Measurements from ENCODE around the gene RAB20. TPM values are rescaled to one million over a fixed set of nuclear protein-coding genes. Genes with fewer than 3 reads are reported as not detected.
"Not testable (repeated sequence)": the region's sequence is repeated elsewhere in the genome, so short reads cannot be mapped to it uniquely, and the experiment has no call there.

Gene RAB20
- total RNA-seq, 1 experiment from 2014 or later = 14.3 TPM

- TF ChIP-seq FOXK1 (CRISPR knock-in tag; IDR thresholded peaks at IDR 0.05) = no peak
- Mint-ChIP-seq H3K27me3 (ENCODE audit: low read depth) (no peaks in the 10 kb centered on the region; the same call in 1 of the 2 replicates), H3K27ac (no peak overlapping the region), H3K4me3 (no peak overlapping the region), H3K9me3 (peaks cover 9% of the 10 kb centered on the region), H3K36me3 (no peaks in the 10 kb centered on the region), H3K4me1 (peaks cover 14% of the 10 kb centered on the region)
- ChIA-PET POLR2A (no interaction called here), CTCF (interaction anchor here (0.6 kb wide), 1 partner anchor 29 kb away, joined by 4 read pairs; no protein-coding TSS in a partner anchor)
- no peak for ATAC-seq
- DNase-seq (ENCODE audit: low spot score) = no peak
Observed at GRCh38 chr13:110571896-110572777, 10.6 kb upstream of the RAB20 start.

DNA sequence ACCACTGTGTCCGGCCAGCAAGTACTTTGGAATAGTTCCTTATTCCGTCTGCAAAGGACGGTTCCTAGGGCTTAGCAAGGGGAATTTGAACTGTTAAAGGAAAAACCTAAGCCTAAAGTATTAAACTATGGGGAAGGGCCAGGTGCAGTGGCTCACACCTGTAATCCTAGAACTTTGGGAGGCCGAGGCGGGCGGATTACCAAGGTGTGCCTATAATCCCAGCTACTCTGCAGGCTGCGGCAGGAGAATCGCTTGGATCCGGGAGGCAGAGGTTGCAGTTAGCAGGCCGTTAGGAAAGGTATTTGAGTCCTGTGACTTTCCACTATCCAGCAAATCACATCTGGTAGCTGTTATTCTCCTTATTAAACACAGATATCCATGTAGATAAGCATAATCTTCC, 9.4 kb upstream of the RAB20 start:
- H3K4me3 Mint-ChIP-seq = no peak overlapping the region
- CTCF ChIA-PET = no interaction called here
- no peak for TF ChIP-seq CREM (CRISPR knock-in tag; IDR thresholded peaks at IDR 0.05)
- no peak for TF ChIP-seq TP53 (CRISPR knock-in tag; IDR thresholded peaks at IDR 0.05)
- TF ChIP-seq GTF2I (CRISPR knock-in tag; conservative IDR thresholded peaks at IDR 0.05) = no peak
- H3K27me3 Mint-ChIP-seq (ENCODE audit: low read depth) = no peaks in the 10 kb centered on the region; the same call in 1 of the 2 replicates
- H3K27ac Mint-ChIP-seq = no peak overlapping the region
- no peaks in the 10 kb centered on the region for H3K36me3 Mint-ChIP-seq
- POLR2A ChIA-PET = no interaction called here
- H3K9me3 Mint-ChIP-seq = peaks cover 9% of the 10 kb centered on the region
- peaks cover 16% of the 10 kb centered on the region for H3K4me1 Mint-ChIP-seq
- ATAC-seq (no peak), DNase-seq (ENCODE audit: low spot score) (no peak)

DNA sequence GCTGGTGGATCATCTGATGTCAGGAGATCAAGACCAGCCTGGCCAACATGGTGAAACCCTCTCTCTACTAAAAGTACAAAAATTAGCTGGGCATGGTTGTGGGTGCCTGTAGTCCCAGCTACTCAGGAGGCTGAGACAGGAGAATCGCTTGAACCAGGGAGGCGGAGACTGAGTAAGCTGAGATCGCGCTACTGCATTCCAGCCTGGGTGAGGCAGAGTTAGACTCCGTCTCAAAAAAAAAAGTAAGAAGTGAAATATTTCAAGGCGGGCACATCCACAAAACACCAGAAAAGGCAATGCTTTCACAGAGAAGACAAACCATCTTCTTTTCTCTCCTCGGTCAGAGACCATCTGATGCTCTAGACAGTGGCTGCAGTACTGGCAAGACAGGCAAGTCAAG, 8.4 kb upstream of the RAB20 start:
- H3K27ac Mint-ChIP-seq; DNase-seq (ENCODE audit: low spot score); ATAC-seq; H3K9me3 Mint-ChIP-seq; H3K27me3 Mint-ChIP-seq (ENCODE audit: low read depth); H3K4me3 Mint-ChIP-seq; H3K36me3 Mint-ChIP-seq: not testable (repeated sequence)
- ChIA-PET CTCF (interaction anchor here (0.5 to 0.7 kb wide), 3 partner anchors 29 to 979 kb away, joined by 3 to 4 read pairs (median 3); no protein-coding TSS in a partner anchor), POLR2A (interaction anchor here (0.5 to 0.6 kb wide), 2 partner anchors 120 to 950 kb away, joined by 3 to 5 read pairs; no protein-coding TSS in a partner anchor)
- H3K4me1 Mint-ChIP-seq = peaks cover 16% of the 10 kb centered on the region

DNA sequence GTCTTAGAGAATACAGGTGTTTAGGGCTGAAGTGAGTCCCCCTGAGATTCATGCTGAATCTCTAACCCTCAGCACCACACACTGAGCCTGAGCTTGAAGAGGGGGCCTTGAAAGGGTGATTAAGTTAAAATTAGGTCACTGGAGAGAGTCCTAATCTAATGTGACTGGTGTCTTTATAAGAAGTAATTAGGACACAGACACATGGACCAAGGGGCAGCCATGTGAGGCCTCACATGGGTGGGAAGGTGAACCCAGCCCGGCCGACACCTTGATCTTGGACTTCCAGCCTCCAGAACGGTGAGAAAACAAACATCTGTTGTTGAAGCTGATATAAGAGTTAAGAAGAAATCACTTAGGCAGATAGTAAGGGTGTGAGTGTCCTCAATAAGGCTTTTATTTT, 7.1 kb upstream of the RAB20 start:
- TF ChIP-seq E2F4 (CRISPR knock-in tag; IDR thresholded peaks at IDR 0.05; ENCODE audit: borderline replicate concordance, low read depth) (no peak), ZNF219 (CRISPR knock-in tag; IDR thresholded peaks at IDR 0.05; ENCODE audit: borderline replicate concordance) (no peak), ZNF532 (CRISPR knock-in tag; IDR thresholded peaks at IDR 0.05; ENCODE audit: borderline replicate concordance) (no peak), CBFB (CRISPR knock-in tag; IDR thresholded peaks at IDR 0.05; ENCODE audit: low read depth) (no peak), ATF1 (CRISPR knock-in tag; IDR thresholded peaks at IDR 0.05) (no peak), EMX1 (CRISPR knock-in tag; IDR thresholded peaks at IDR 0.05) (no peak)
- peaks cover 28% of the 10 kb centered on the region for H3K4me1 Mint-ChIP-seq
- ATAC-seq (no peak), DNase-seq (ENCODE audit: low spot score) (no peak)
- H3K36me3 Mint-ChIP-seq = no peaks in the 10 kb centered on the region
- H3K9me3 Mint-ChIP-seq = peaks cover 9% of the 10 kb centered on the region
- CTCF ChIA-PET = no interaction called here
- no peak overlapping the region for H3K4me3 Mint-ChIP-seq
- POLR2A ChIA-PET = no interaction called here
- H3K27ac Mint-ChIP-seq = no peak overlapping the region
- H3K27me3 Mint-ChIP-seq (ENCODE audit: low read depth) = no peaks in the 10 kb centered on the region; the same call in none of the 2 replicates
